K562 treated with DMSO at 1 percent for 4 hours (cell line): ENCODE measurements around the gene TMEM138. TPM values are rescaled to one million over a fixed set of nuclear protein-coding genes. Genes with fewer than 3 reads are reported as not detected.

Experiments
- total RNA-seq: library from RNA; unstranded; fragments of 300-600 nt; gene quantifications from 2 replicates; pipeline ENCODE4 v1.2.3, GENCODE V29; 2022; ENCODE audit not compliant: insufficient read depth

Gene TMEM138
- total RNA-seq = 21.9 and 38.7 TPM in 2 replicates

DNA sequence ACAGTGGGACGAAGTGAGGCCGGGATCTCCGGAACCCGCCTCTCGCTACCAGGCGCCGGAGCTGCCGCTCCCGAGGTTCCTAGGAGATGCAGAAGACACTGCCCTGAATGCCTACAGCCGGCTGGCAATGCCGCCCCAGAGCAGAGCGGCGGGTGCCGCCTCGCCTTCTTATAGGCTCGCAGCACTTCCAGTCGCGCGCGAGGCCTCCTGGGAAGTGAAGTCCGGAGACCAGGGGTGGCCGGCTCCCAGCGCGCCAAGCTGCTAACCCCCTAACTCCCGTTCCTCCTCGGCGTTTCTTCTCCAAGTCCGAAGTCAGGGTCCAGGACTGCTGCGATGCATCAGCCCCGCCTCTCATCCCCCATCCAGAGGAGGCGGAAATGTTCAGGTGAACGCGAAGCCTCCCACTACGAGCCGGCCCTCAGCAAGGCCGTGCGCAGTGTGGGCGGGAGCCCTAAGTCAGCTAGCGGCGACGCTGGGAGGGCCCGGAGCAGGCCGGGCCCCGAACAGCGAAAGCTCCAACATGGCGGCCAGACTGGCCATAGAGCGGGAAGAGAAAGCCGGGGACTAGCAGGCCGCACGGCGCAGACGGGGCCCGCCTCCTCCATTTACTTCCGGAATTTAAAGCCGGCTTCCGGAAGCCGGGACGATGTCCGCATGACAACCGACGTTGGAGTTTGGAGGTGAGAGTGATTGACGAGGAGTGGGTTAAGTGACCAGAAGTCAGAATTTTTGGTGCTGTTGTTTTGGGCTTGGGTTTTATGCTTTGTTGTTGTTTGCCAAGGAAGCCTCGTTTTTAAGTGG, at the start of gene TMEM138, which contains the start of gene CYB561A3:
TSS of gene TMEM138 (plus strand) at position 634 of the 801 bp plus-strand sequence. CDS start 2,017 bp downstream, outside the sequence.
TSS of gene CYB561A3 (minus strand) at position 142 of the 801 bp plus-strand sequence. CDS start 5,169 bp downstream, outside the sequence.

DNA sequence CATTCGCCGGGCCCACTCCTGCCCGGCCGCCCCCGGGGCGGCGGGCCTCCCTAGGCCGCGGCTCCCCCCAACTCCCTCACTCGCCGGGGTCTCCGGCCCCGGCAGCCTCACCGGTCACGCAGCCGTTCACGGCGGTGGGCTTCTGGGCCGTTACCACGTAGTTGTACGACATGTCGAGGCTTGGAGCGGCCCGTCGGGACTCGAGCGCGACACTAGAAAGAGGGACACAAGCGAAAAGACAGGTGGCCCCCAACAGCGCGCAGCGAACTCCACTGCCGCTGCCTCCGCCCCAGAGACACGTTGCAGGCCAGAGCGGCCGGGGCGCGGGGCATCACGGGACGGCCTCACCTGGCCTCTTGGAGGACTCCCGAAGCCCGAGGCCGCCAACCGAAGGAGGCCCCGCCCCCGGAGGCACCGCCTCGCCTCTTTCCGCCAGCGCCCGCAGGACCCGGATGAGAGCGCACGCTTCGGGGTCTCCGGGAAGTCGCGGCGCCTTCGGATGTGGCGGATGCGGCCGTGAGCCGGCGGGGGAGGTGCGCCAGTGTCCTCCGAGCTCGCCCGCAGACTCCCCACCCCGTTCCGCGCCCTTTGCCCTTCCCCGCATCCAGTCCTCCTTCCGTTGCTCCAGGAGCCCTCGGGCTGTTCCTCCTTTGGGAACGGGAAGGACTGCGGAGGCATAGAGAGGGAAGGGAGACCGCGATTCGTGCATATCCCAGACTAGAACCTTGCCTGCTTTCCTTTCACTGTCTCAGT, 29.2 kb upstream of the TMEM138 start, which contains the start of the genes DDB1 and TKFC:
TSS of gene DDB1 (minus strand) at position 309 of the 753 bp plus-strand sequence. CDS start at position 172, 137 bp downstream.
TSS of gene TKFC (plus strand) at position 432 of the 753 bp plus-strand sequence. CDS start 1,501 bp downstream, outside the sequence.

Other genes starting within 250 kb of the TMEM138 start
- gene VPS37C, start 200.9 kb upstream of the TMEM138 start, total RNA-seq = 19.2 and 24.1 TPM in 2 replicates
- gene PGA3, start 158.9 kb upstream of the TMEM138 start, total RNA-seq = not detected in 2 replicates
- not detected in 2 replicates for gene PGA4, start 140.0 kb upstream of the TMEM138 start, total RNA-seq
- gene PGA5, start 121.2 kb upstream of the TMEM138 start, total RNA-seq = not detected in 2 replicates
- gene VWCE, start 67.1 kb upstream of the TMEM138 start, total RNA-seq = 2.5 and 5.1 TPM in 2 replicates
- 134 and 151 TPM in 2 replicates for gene DDB1, start 29.3 kb upstream of the TMEM138 start, total RNA-seq
- gene TKFC, start 29.1 kb upstream of the TMEM138 start, total RNA-seq = 20.6 and 28.1 TPM in 2 replicates
- 87.7 and 94.7 TPM in 2 replicates for gene CYB561A3, start 492 bp upstream of the TMEM138 start, total RNA-seq
- 9.2 and 12.0 TPM in 2 replicates for gene TMEM216, start 30.2 kb downstream of the TMEM138 start, total RNA-seq
- gene CPSF7, start 67.6 kb downstream of the TMEM138 start, total RNA-seq = 44.8 and 53.8 TPM in 2 replicates
- gene SDHAF2, start 67.8 kb downstream of the TMEM138 start, total RNA-seq = 43.5 and 49.3 TPM in 2 replicates
- gene LRRC10B, start 146.4 kb downstream of the TMEM138 start, total RNA-seq = not detected in 2 replicates
- gene SYT7, start 218.7 kb downstream of the TMEM138 start, total RNA-seq = not detected in 2 replicates